ENCODE data around the gene ARHGAP15.

The ARHGAP15 gene

GRCh38 chr2:143668234-143668633 lies 539.0 kb downstream of the ARHGAP15 start:
- no peak overlapping the region for H3K4me3 ChIP-seq (ENCODE audit: low read depth, low read length)
- no peak for DNase-seq (ENCODE audit: low read depth)
- TF ChIP-seq CTCF (conservative IDR thresholded peaks at IDR 0.05; ENCODE audit: low read depth, low read length): no peak

GRCh38 chr2:143674051-143674450 lies 544.8 kb downstream of the ARHGAP15 start:
- TF ChIP-seq CTCF (conservative IDR thresholded peaks at IDR 0.05; ENCODE audit: low read depth, low read length): no peak
- no peak overlapping the region for H3K4me3 ChIP-seq (ENCODE audit: low read depth, low read length)
- no peak for DNase-seq (ENCODE audit: low read depth)

- no peak overlapping the region for H3K4me3 ChIP-seq (ENCODE audit: low read depth, low read length)
- no peak for DNase-seq (ENCODE audit: low read depth)
- TF ChIP-seq CTCF (conservative IDR thresholded peaks at IDR 0.05; ENCODE audit: low read depth, low read length): no peak
Observed at GRCh38 chr2:143675021-143675420, 545.8 kb downstream of the ARHGAP15 start.

- no peak overlapping the region for H3K4me3 ChIP-seq (ENCODE audit: low read depth, low read length)
- no peak for DNase-seq (ENCODE audit: low read depth)
- TF ChIP-seq CTCF (conservative IDR thresholded peaks at IDR 0.05; ENCODE audit: low read depth, low read length): no peak
Observed at GRCh38 chr2:143679617-143680016, 550.4 kb downstream of the ARHGAP15 start.

GRCh38 chr2:143680885-143681405 lies 551.7 kb downstream of the ARHGAP15 start:
- no peak for TF ChIP-seq CTCF (conservative IDR thresholded peaks at IDR 0.05; ENCODE audit: low read depth, low read length)
- no peak for DNase-seq (ENCODE audit: low read depth)

GRCh38 chr2:143682436-143683055 lies 553.3 kb downstream of the ARHGAP15 start:
- no peak for TF ChIP-seq CTCF (conservative IDR thresholded peaks at IDR 0.05; ENCODE audit: low read depth, low read length)
- no peak overlapping the region for H3K4me3 ChIP-seq (ENCODE audit: low read depth, low read length)
- no peak for DNase-seq (ENCODE audit: low read depth)

More at GRCh38 chr2:143680885-143681405, 551.7 kb downstream of the ARHGAP15 start:
- no peak overlapping the region for H3K4me3 ChIP-seq (ENCODE audit: low read depth, low read length)

GRCh38 chr2:143683977-143684376 lies 554.8 kb downstream of the ARHGAP15 start:
- H3K4me3 ChIP-seq (ENCODE audit: low read depth, low read length): no peak overlapping the region
- no peak for TF ChIP-seq CTCF (conservative IDR thresholded peaks at IDR 0.05; ENCODE audit: low read depth, low read length)
- no peak for DNase-seq (ENCODE audit: low read depth)

All from choroid plexus epithelial cell (primary cell).